Measurements from ENCODE around the gene NME1. TPM values are rescaled to one million over a fixed set of nuclear protein-coding genes. Genes with fewer than 3 reads are reported as not detected.
A peak's percentile ranks its signal among the peaks of the same experiment; 100 is the strongest.

NME1 gene
- polyA plus RNA-seq, 1 of the 3 experiments (the other 2 are of a cell fraction), result 654 TPM

- Histone ChIP-seq H3K9me2 (no peaks in the 10 kb centered on the region), H3K4me3 (ENCODE audit: low read depth in 2 of 2, low read length in 1 of 2) (no peak overlapping the region), H3K27ac (ENCODE audit: low read depth in 2 of 2, low read length in 1 of 2) (no peak overlapping the region), H4K20me1 (ENCODE audit: insufficient read depth) (no peaks in the 10 kb centered on the region), H3K9me3 (no peaks in the 10 kb centered on the region), H3K27me3 (ENCODE audit: insufficient read depth) (no peaks in the 10 kb centered on the region), H3K9ac (no peak overlapping the region), H3K36me3 (replicated peaks in 1 of 2; ENCODE audit: control insufficient read depth in 1 of 2, insufficient read depth in 2 of 2, low read length in 1 of 2) (no peaks in the 10 kb centered on the region), H3K4me2 (no peak overlapping the region), H3F3A (replicated peaks; ENCODE audit: insufficient read depth) (peaks cover 5% of the 10 kb centered on the region), H2AFZ (ENCODE audit: low read depth) (peak overlapping the region; percentile 64; the same call in 1 of the 2 replicates), H3K79me2 (ENCODE audit: insufficient read depth) (no peaks in the 10 kb centered on the region), H3K4me1 (ENCODE audit: control insufficient read depth in 1 of 2, insufficient read depth in 2 of 2, low read depth in 1 of 2, low read length in 1 of 2) (peaks cover 0 to 4% of the 10 kb centered on the region in 2 experiments; a peak in 3 of 4 replicates)
- ChIA-PET CTCF (interaction anchor here (0.7 to 1.7 kb wide), 4 partner anchors 69 to 305 kb away, joined by 3 to 5 read pairs (median 3); no protein-coding TSS in a partner anchor), POLR2A (no interaction called here)
- 74% methylated on average over 4 of the region's 4 CpGs for WGBS (ENCODE audit: low lambda C conversion rate)
- no peak for DNase-seq
- TF ChIP-seq TEAD4 (IDR thresholded peaks at IDR 0.05; ENCODE audit: borderline replicate concordance, insufficient read depth), result no peak
- no peak for TF ChIP-seq EP300 (IDR thresholded peaks at IDR 0.05; ENCODE audit: borderline replicate concordance in 1 of 2, low read depth in 1 of 2, low read length in 1 of 2)
- TF ChIP-seq SMC3 (IDR thresholded peaks at IDR 0.05; ENCODE audit: low read depth, low read length), result no peak
- TF ChIP-seq TAF1 (IDR thresholded peaks at IDR 0.05; ENCODE audit: borderline replicate concordance, low read depth, low read length), result no peak
- TF ChIP-seq GATA2 (CRISPR knock-in tag; IDR thresholded peaks at IDR 0.05), result no peak
- TF ChIP-seq MEF2A (IDR thresholded peaks at IDR 0.05; ENCODE audit: borderline replicate concordance, low read depth), result no peak
- TF ChIP-seq, protein P1, sequence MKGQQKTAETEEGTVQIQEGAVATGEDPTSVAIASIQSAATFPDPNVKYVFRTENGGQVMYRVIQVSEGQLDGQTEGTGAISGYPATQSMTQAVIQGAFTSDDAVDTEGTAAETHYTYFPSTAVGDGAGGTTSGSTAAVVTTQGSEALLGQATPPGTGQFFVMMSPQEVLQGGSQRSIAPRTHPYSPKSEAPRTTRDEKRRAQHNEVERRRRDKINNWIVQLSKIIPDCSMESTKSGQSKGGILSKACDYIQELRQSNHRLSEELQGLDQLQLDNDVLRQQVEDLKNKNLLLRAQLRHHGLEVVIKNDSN (IDR thresholded peaks at IDR 0.05; ENCODE audit: borderline replicate concordance, low read depth), result no peak
- TF ChIP-seq RFX5 (IDR thresholded peaks at IDR 0.05; ENCODE audit: low read length), result no peak
- no peak for TF ChIP-seq FOXM1 (IDR thresholded peaks at IDR 0.05; ENCODE audit: low read depth)
- TF ChIP-seq RCOR1 (IDR thresholded peaks at IDR 0.05; ENCODE audit: low read length), result no peak
- TF ChIP-seq JUND (IDR thresholded peaks at IDR 0.05), result no peak
These were observed 5.7 kb upstream of the NME1 start for GRCh38 chr17:51147650-51148049.

- Histone ChIP-seq H3K9ac (no peak overlapping the region), H3K27ac (ENCODE audit: low read depth in 2 of 2, low read length in 1 of 2) (no peak overlapping the region), H2AFZ (ENCODE audit: low read depth) (no peak overlapping the region), H3K9me2 (no peaks in the 10 kb centered on the region), H3K27me3 (ENCODE audit: insufficient read depth) (no peaks in the 10 kb centered on the region), H3F3A (replicated peaks; ENCODE audit: insufficient read depth) (peaks cover 5% of the 10 kb centered on the region), H3K79me2 (ENCODE audit: insufficient read depth) (peaks cover 7% of the 10 kb centered on the region), H3K4me3 (ENCODE audit: low read depth in 2 of 2, low read length in 1 of 2) (no peak overlapping the region), H4K20me1 (ENCODE audit: insufficient read depth) (no peaks in the 10 kb centered on the region), H3K36me3 (replicated peaks in 1 of 2; ENCODE audit: control insufficient read depth in 1 of 2, insufficient read depth in 2 of 2, low read length in 1 of 2) (no peaks in the 10 kb centered on the region), H3K9me3 (no peaks in the 10 kb centered on the region), H3K4me1 (ENCODE audit: control insufficient read depth in 1 of 2, insufficient read depth in 2 of 2, low read depth in 1 of 2, low read length in 1 of 2) (peaks cover 0 to 5% of the 10 kb centered on the region in 2 experiments; a peak in 3 of 4 replicates), H3K4me2 (no peak overlapping the region)
- CTCF ChIA-PET, result no interaction called here
- no peak for DNase-seq
- WGBS (ENCODE audit: low lambda C conversion rate), result 99% methylated on average over 2 of the region's 2 CpGs
- POLR2A ChIA-PET, result no interaction called here
- TF ChIP-seq ZBTB33 (IDR thresholded peaks at IDR 0.05; ENCODE audit: borderline replicate concordance, low read depth) (no peak), TEAD4 (IDR thresholded peaks at IDR 0.05; ENCODE audit: borderline replicate concordance, insufficient read depth) (no peak), FOSL2 (IDR thresholded peaks at IDR 0.05; ENCODE audit: borderline replicate concordance, low read depth) (no peak), TCF12 (IDR thresholded peaks at IDR 0.05) (no peak), NRF1 (IDR thresholded peaks at IDR 0.05; ENCODE audit: low read depth, low read length) (no peak), RCOR1 (IDR thresholded peaks at IDR 0.05; ENCODE audit: low read length) (no peak), RXRA (IDR thresholded peaks at IDR 0.05; ENCODE audit: borderline replicate concordance, low read depth) (no peak), EP300 (IDR thresholded peaks at IDR 0.05; ENCODE audit: borderline replicate concordance in 1 of 2, low read depth in 1 of 2, low read length in 1 of 2) (no peak), USF2 (IDR thresholded peaks at IDR 0.05; ENCODE audit: borderline replicate concordance, low read depth, low read length) (no peak), JUND (IDR thresholded peaks at IDR 0.05) (no peak)
- TF ChIP-seq, protein P2, sequence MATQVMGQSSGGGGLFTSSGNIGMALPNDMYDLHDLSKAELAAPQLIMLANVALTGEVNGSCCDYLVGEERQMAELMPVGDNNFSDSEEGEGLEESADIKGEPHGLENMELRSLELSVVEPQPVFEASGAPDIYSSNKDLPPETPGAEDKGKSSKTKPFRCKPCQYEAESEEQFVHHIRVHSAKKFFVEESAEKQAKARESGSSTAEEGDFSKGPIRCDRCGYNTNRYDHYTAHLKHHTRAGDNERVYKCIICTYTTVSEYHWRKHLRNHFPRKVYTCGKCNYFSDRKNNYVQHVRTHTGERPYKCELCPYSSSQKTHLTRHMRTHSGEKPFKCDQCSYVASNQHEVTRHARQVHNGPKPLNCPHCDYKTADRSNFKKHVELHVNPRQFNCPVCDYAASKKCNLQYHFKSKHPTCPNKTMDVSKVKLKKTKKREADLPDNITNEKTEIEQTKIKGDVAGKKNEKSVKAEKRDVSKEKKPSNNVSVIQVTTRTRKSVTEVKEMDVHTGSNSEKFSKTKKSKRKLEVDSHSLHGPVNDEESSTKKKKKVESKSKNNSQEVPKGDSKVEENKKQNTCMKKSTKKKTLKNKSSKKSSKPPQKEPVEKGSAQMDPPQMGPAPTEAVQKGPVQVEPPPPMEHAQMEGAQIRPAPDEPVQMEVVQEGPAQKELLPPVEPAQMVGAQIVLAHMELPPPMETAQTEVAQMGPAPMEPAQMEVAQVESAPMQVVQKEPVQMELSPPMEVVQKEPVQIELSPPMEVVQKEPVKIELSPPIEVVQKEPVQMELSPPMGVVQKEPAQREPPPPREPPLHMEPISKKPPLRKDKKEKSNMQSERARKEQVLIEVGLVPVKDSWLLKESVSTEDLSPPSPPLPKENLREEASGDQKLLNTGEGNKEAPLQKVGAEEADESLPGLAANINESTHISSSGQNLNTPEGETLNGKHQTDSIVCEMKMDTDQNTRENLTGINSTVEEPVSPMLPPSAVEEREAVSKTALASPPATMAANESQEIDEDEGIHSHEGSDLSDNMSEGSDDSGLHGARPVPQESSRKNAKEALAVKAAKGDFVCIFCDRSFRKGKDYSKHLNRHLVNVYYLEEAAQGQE (IDR thresholded peaks at IDR 0.05; ENCODE audit: low read depth, low read length), result no peak
- TF ChIP-seq, protein P3, sequence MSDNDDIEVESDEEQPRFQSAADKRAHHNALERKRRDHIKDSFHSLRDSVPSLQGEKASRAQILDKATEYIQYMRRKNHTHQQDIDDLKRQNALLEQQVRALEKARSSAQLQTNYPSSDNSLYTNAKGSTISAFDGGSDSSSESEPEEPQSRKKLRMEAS (IDR thresholded peaks at IDR 0.05; ENCODE audit: low read depth), result no peak
- TF ChIP-seq, protein P1 (IDR thresholded peaks at IDR 0.05; ENCODE audit: borderline replicate concordance, low read depth), result no peak
These were observed 4.2 kb upstream of the NME1 start for GRCh38 chr17:51149163-51149562.

Data from SK-N-SH (cell line).